ENCODE results near the gene ALPG. TPM values are rescaled to one million over a fixed set of nuclear protein-coding genes. Genes with fewer than 3 reads are reported as not detected.

ALPG gene
- total RNA-seq, 1 donor from 2014 or later, result not detected

DNA sequence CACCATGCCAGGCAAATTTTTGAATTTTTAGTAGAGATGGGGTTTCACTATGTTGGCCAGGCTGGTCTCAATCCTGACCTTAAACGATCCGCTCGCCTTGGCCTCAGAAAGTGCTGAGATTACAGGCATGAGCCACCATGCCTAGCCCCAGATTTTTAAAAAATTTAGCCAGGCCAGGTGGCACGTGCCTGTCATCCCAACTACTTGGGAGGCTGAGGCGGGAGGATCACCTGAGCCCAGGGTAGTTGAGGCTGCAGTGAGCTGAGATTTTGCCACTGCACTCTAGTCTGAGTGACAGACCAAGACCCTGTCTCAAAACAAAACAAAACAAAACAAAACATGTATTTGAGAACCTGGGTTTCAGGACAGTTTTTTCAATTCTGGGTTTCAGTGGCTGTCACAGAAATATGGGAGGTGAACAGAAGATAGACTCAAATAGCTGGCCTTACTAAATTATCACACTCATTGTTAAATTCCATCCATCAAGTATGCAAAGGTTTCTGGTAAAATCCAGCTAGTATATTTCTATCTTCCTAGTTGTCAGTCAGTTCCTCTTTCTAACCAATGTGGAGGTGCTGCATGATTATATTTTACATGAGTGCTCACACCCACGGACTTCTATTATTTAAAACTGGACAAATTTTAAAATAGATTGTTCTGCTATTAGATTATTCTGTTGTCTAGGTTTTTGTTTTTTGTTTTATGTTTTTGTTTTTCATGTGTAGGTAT is 5.4 kb downstream of the ALPG start:
- no peaks in the 10 kb centered on the region for H3K9me3 Mint-ChIP-seq

GRCh38 chr2:232412986-232413385 is 6.3 kb downstream of the ALPG start:
- intact Hi-C loops (cut with micrococcal nuclease), result loop anchor here (10.0 kb wide), 1 partner anchor 72 kb away; the partner anchor contains the start of gene ECEL1
- Mint-ChIP-seq H3K9me3 (no peaks in the 10 kb centered on the region), H3K36me3 (ENCODE audit: low read depth) (no peaks in the 10 kb centered on the region)

More for the DNA sequence above, 5.4 kb downstream of the ALPG start:
- Mint-ChIP-seq H3K4me3 (ENCODE audit: low read depth) (no peak overlapping the region), H3K27ac (no peak overlapping the region), H3K36me3 (ENCODE audit: low read depth) (no peaks in the 10 kb centered on the region), H3K4me1 (ENCODE audit: low read depth) (peaks cover 12% of the 10 kb centered on the region), H3K27me3 (ENCODE audit: low read depth) (peaks cover 30% of the 10 kb centered on the region)
- DNase-seq (ENCODE audit: low spot score), result no peak
- intact Hi-C loops (cut with micrococcal nuclease), result loop anchor here (10.0 kb wide), 1 partner anchor 73 kb away; the partner anchor contains the start of gene ECEL1

GRCh38 chr2:232415138-232415690 is 8.6 kb downstream of the ALPG start:
- Mint-ChIP-seq H3K4me1 (ENCODE audit: low read depth) (peaks cover 16% of the 10 kb centered on the region), H3K27me3 (ENCODE audit: low read depth) (peaks cover 50% of the 10 kb centered on the region), H3K9me3 (no peaks in the 10 kb centered on the region), H3K4me3 (ENCODE audit: low read depth) (no peak overlapping the region), H3K36me3 (ENCODE audit: low read depth) (no peaks in the 10 kb centered on the region), H3K27ac (no peak overlapping the region)
- DNase-seq (ENCODE audit: low spot score), result no peak
- intact Hi-C loops (cut with micrococcal nuclease), result loop anchor here (10.0 kb wide), 1 partner anchor 70 kb away; the partner anchor contains the start of gene ECEL1

More at GRCh38 chr2:232412986-232413385, 6.3 kb downstream of the ALPG start:
- peaks cover 34% of the 10 kb centered on the region for H3K27me3 Mint-ChIP-seq (ENCODE audit: low read depth)
- no peak for DNase-seq (ENCODE audit: low spot score)
- H3K4me1 Mint-ChIP-seq (ENCODE audit: low read depth), result peaks cover 12% of the 10 kb centered on the region
- no peak overlapping the region for H3K27ac Mint-ChIP-seq
- H3K4me3 Mint-ChIP-seq (ENCODE audit: low read depth), result no peak overlapping the region

DNA sequence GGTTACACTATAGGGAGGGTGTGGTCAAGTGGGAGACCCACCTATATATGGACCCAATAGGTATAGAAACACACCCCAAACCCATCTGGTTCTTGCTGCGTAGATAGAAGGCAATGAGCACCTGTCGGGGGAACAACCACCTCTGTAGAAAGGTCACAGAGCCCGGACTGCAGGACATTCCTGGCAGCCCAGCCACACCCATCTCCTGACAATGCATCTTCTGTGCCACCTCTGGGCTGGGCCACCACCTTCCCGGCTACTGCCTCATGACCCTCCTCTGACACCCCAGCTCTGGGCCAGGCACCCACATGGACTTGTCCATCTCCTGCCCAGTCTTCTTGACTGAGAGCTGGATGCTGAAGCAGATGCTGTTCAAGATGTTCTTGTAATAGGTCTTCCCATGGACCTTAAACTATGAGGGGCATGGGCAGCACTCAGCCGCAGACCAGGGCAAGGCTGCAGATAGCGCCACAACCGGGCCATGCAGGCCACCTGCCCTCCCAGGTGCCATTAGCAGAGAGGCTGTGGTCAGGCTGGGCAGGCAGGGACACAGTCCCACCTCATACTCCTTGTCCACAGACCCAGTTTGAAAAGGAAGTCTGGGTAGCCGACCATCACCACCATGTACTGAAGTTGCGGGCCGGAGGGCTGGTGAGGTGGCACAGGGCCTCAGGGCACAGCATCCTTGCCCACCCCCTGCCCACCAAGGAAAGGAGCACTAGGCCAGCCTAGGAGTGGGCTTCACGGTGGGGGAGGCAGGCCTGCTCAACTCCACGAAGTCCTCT is 9.3 kb downstream of the ALPG start:
- Mint-ChIP-seq H3K4me3 (ENCODE audit: low read depth) (no peak overlapping the region), H3K9me3 (no peaks in the 10 kb centered on the region), H3K27me3 (ENCODE audit: low read depth) (peaks cover 54% of the 10 kb centered on the region), H3K4me1 (ENCODE audit: low read depth) (peaks cover 18% of the 10 kb centered on the region), H3K36me3 (ENCODE audit: low read depth) (no peaks in the 10 kb centered on the region), H3K27ac (no peak overlapping the region)
- DNase-seq (ENCODE audit: low spot score), result no peak
- intact Hi-C loops (cut with micrococcal nuclease), result loop anchor here (10.0 kb wide), 1 partner anchor 69 kb away; the partner anchor contains the start of gene ECEL1

GRCh38 chr2:232416521-232417470 is 10.2 kb downstream of the ALPG start:
- H3K36me3 Mint-ChIP-seq (ENCODE audit: low read depth), result peaks cover 3% of the 10 kb centered on the region
- no peak overlapping the region for H3K4me3 Mint-ChIP-seq (ENCODE audit: low read depth)
- peaks cover 18% of the 10 kb centered on the region for H3K4me1 Mint-ChIP-seq (ENCODE audit: low read depth)
- H3K27ac Mint-ChIP-seq, result no peak overlapping the region
- peaks cover 55% of the 10 kb centered on the region for H3K27me3 Mint-ChIP-seq (ENCODE audit: low read depth)
- intact Hi-C loops (cut with micrococcal nuclease), result loop anchor here (10.0 kb wide), 1 partner anchor 68 kb away; the partner anchor contains the start of gene ECEL1
- H3K9me3 Mint-ChIP-seq, result peaks cover under 1% of the 10 kb centered on the region
- no peak for DNase-seq (ENCODE audit: low spot score)

DNA sequence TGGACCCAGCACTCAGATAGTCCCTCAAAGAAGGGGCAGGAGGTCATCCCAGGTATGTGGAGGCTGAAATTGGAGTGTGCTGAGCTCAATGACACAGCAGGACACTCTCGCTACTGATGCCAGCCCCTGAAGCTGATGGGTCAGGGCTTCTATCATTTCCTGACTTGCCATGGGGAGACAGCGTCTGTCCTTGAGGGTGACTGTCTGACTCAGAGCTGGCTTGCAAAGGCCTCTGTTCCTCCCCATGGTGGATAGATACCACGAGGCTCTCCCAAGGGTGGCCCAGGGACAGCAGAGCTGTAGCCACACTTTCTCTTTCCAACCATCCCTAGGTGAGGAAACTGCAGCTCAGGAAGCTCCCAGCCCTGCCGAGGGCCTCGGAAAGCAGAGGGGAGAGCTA is 10.8 kb downstream of the ALPG start:
- no peak for DNase-seq (ENCODE audit: low spot score)
- no peak overlapping the region for H3K27ac Mint-ChIP-seq
- intact Hi-C loops (cut with micrococcal nuclease), result loop anchor here (10.0 kb wide), 1 partner anchor 67 kb away; the partner anchor contains the start of gene ECEL1
- H3K4me1 Mint-ChIP-seq (ENCODE audit: low read depth), result peaks cover 16% of the 10 kb centered on the region
- peaks cover 5% of the 10 kb centered on the region for H3K36me3 Mint-ChIP-seq (ENCODE audit: low read depth)
- peaks cover 57% of the 10 kb centered on the region for H3K27me3 Mint-ChIP-seq (ENCODE audit: low read depth)
- H3K4me3 Mint-ChIP-seq (ENCODE audit: low read depth), result no peak overlapping the region
- peaks cover 5% of the 10 kb centered on the region for H3K9me3 Mint-ChIP-seq

- Mint-ChIP-seq H3K27ac (no peak overlapping the region), H3K4me3 (ENCODE audit: low read depth) (peak overlapping the region; percentile 51), H3K27me3 (ENCODE audit: low read depth) (peaks cover 58% of the 10 kb centered on the region), H3K36me3 (ENCODE audit: low read depth) (peaks cover 5% of the 10 kb centered on the region), H3K9me3 (peaks cover 9% of the 10 kb centered on the region), H3K4me1 (ENCODE audit: low read depth) (peaks cover 12% of the 10 kb centered on the region)
- no peak for DNase-seq (ENCODE audit: low spot score)
- intact Hi-C loops (cut with micrococcal nuclease), result loop anchor here (10.0 kb wide), 1 partner anchor 67 kb away; the partner anchor contains the start of gene ECEL1
Observed at GRCh38 chr2:232418056-232418455, 11.4 kb downstream of the ALPG start.

DNA sequence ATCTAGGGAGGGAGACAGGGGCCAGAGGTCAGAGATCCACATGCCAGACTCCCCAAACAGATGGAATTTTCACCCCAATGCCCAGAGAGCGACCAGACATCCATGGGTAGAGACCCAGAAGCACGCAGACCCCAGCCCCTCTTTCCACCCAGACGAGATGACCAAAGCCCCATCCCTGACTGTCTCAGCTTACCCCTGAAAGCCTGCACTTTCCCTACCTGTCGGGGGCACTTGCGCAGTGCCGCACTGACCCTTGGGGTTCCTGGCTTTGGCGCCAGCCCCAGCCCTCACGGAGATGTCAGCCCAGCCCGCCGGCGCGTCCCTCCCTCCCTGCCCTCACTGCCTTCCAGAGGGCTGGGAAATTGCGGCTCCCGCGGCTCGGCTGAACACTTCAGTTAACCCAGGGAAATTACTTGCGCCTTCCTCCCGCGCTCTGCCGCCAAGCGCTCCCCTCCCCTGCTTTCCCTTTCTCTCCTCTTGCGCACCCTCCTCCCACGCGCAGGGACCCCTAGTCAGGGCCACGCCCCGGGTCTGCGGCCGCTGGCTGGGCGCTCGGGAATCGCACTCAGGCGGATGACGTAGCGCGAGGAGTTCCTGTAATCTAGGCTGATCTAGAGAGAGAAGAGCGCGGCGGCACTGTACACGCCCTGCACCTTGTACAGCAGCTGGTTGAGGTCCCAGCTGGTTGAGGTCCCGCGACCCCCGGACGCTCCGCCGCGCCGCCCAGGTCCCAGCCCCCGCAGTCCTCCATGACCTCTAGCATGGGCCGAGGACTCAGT is 12.0 kb downstream of the ALPG start:
- Mint-ChIP-seq H3K27ac (no peak overlapping the region), H3K27me3 (ENCODE audit: low read depth) (peaks cover 54% of the 10 kb centered on the region)
- no peak for DNase-seq (ENCODE audit: low spot score)

GRCh38 chr2:232419245-232420072 is 12.8 kb downstream of the ALPG start:
- Mint-ChIP-seq H3K4me3 (ENCODE audit: low read depth) (no peak overlapping the region), H3K27me3 (ENCODE audit: low read depth) (peaks cover 49% of the 10 kb centered on the region), H3K36me3 (ENCODE audit: low read depth) (peaks cover 5% of the 10 kb centered on the region), H3K27ac (no peak overlapping the region), H3K4me1 (ENCODE audit: low read depth) (peaks cover 6% of the 10 kb centered on the region), H3K9me3 (peaks cover 9% of the 10 kb centered on the region)
- DNase-seq (ENCODE audit: low spot score), result no peak
- intact Hi-C loops (cut with micrococcal nuclease), result loop anchor here (10.0 kb wide), 1 partner anchor 65 kb away; the partner anchor contains the start of gene ECEL1

More for the DNA sequence above, 12.0 kb downstream of the ALPG start:
- peak overlapping the region; percentile 51 for H3K4me3 Mint-ChIP-seq (ENCODE audit: low read depth)
- peaks cover 9% of the 10 kb centered on the region for H3K9me3 Mint-ChIP-seq
- peaks cover 5% of the 10 kb centered on the region for H3K36me3 Mint-ChIP-seq (ENCODE audit: low read depth)
- intact Hi-C loops (cut with micrococcal nuclease), result loop anchor here (10.0 kb wide), 1 partner anchor 66 kb away; the partner anchor contains the start of gene ECEL1
- H3K4me1 Mint-ChIP-seq (ENCODE audit: low read depth), result peaks cover 6% of the 10 kb centered on the region

- Mint-ChIP-seq H3K36me3 (ENCODE audit: low read depth) (peaks cover 5% of the 10 kb centered on the region), H3K4me1 (ENCODE audit: low read depth) (peaks cover 6% of the 10 kb centered on the region), H3K27ac (no peak overlapping the region), H3K9me3 (peaks cover 9% of the 10 kb centered on the region), H3K27me3 (ENCODE audit: low read depth) (peaks cover 51% of the 10 kb centered on the region), H3K4me3 (ENCODE audit: low read depth) (no peak overlapping the region)
- intact Hi-C loops (cut with micrococcal nuclease), result no loop called here
- no peak for DNase-seq (ENCODE audit: low spot score)
Observed at GRCh38 chr2:232420073-232420454, 13.4 kb downstream of the ALPG start.
